Glutamatergic neuron (in vitro differentiated cells): ENCODE results near the gene RAD18. TPM values are rescaled to one million over a fixed set of nuclear protein-coding genes. Genes with fewer than 3 reads are reported as not detected.

ENCODE experiments used
- DNase-seq: peaks from one replicate; pipeline ENCODE4 v3.0.0; 2022
- H3K27ac Mint-ChIP-seq: one replicate; pipeline ENCODE4 v1.8.0; 2020; ENCODE audit warnings: mild to moderate bottlenecking, mixed read lengths, inconsistent platforms; ENCODE audit not compliant: unreplicated experiment
- H3K27me3 Mint-ChIP-seq: one replicate; pipeline ENCODE4 v1.8.0; 2020; ENCODE audit warnings: mild to moderate bottlenecking, moderate library complexity, mixed read lengths, inconsistent platforms; ENCODE audit not compliant: unreplicated experiment
- H3K36me3 Mint-ChIP-seq: one replicate; pipeline ENCODE4 v1.8.0; 2020; ENCODE audit warnings: mild to moderate bottlenecking, mixed read lengths, inconsistent platforms; ENCODE audit not compliant: unreplicated experiment
- H3K4me1 Mint-ChIP-seq: one replicate; pipeline ENCODE4 v1.8.0; 2020; ENCODE audit warnings: mild to moderate bottlenecking, low read depth, mixed read lengths, inconsistent platforms; ENCODE audit not compliant: unreplicated experiment
- H3K4me3 Mint-ChIP-seq: one replicate; pipeline ENCODE4 v1.8.0; 2020; ENCODE audit warnings: mild to moderate bottlenecking, mixed read lengths, inconsistent platforms; ENCODE audit not compliant: unreplicated experiment
- H3K9me3 Mint-ChIP-seq: one replicate; pipeline ENCODE4 v1.8.0; 2020; ENCODE audit warnings: mild to moderate bottlenecking, moderate library complexity, mixed read lengths, inconsistent platforms; ENCODE audit not compliant: unreplicated experiment
- total RNA-seq: library from RNA; stranded (reverse); fragmentation: NEBNext Ultra II Directional; extraction: Animal tissue kit (Norgen Biotek cat#: 25700); gene quantifications from one replicate; pipeline ENCODE4 v1.2.1, GENCODE V29; 2021; ENCODE audit not compliant: unreplicated experiment
- TF ChIP-seq, protein P1 (sequence below): fragments of 200-600 bp; sonication (generic); IDR thresholded peaks from one replicate; pipeline ENCODE4 v1.5.0; 2021; ENCODE audit not compliant: partially characterized antibody, unreplicated experiment

The RAD18 gene
- total RNA-seq, 1 donor from 2014 or later = 11.9 TPM

GRCh38 chr3:8899876-8900460, 63.3 kb downstream of the RAD18 start:
- no peaks in the 10 kb centered on the region for H3K27me3 Mint-ChIP-seq
- H3K9me3 Mint-ChIP-seq = no peaks in the 10 kb centered on the region
- DNase-seq = no peak
- H3K4me3 Mint-ChIP-seq = no peak overlapping the region
- H3K36me3 Mint-ChIP-seq = no peaks in the 10 kb centered on the region
- H3K27ac Mint-ChIP-seq = no peak overlapping the region
- peaks cover 8% of the 10 kb centered on the region for H3K4me1 Mint-ChIP-seq
- TF ChIP-seq, protein P1, sequence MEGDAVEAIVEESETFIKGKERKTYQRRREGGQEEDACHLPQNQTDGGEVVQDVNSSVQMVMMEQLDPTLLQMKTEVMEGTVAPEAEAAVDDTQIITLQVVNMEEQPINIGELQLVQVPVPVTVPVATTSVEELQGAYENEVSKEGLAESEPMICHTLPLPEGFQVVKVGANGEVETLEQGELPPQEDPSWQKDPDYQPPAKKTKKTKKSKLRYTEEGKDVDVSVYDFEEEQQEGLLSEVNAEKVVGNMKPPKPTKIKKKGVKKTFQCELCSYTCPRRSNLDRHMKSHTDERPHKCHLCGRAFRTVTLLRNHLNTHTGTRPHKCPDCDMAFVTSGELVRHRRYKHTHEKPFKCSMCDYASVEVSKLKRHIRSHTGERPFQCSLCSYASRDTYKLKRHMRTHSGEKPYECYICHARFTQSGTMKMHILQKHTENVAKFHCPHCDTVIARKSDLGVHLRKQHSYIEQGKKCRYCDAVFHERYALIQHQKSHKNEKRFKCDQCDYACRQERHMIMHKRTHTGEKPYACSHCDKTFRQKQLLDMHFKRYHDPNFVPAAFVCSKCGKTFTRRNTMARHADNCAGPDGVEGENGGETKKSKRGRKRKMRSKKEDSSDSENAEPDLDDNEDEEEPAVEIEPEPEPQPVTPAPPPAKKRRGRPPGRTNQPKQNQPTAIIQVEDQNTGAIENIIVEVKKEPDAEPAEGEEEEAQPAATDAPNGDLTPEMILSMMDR = no peak

- DNase-seq = no peak
- peaks cover 8% of the 10 kb centered on the region for H3K4me1 Mint-ChIP-seq
- no peak overlapping the region for H3K27ac Mint-ChIP-seq
- no peak overlapping the region for H3K4me3 Mint-ChIP-seq
- no peaks in the 10 kb centered on the region for H3K36me3 Mint-ChIP-seq
- TF ChIP-seq, protein P1 = no peak
- H3K27me3 Mint-ChIP-seq = no peaks in the 10 kb centered on the region
- no peaks in the 10 kb centered on the region for H3K9me3 Mint-ChIP-seq
These were observed 67.4 kb downstream of the RAD18 start for GRCh38 chr3:8895829-8896228.

GRCh38 chr3:8893001-8893400, 70.3 kb downstream of the RAD18 start:
- TF ChIP-seq, protein P1 = no peak
- Mint-ChIP-seq H3K27ac (no peak overlapping the region), H3K4me3 (no peak overlapping the region), H3K9me3 (no peaks in the 10 kb centered on the region), H3K36me3 (no peaks in the 10 kb centered on the region), H3K4me1 (no peaks in the 10 kb centered on the region), H3K27me3 (no peaks in the 10 kb centered on the region)
- DNase-seq = no peak

DNA sequence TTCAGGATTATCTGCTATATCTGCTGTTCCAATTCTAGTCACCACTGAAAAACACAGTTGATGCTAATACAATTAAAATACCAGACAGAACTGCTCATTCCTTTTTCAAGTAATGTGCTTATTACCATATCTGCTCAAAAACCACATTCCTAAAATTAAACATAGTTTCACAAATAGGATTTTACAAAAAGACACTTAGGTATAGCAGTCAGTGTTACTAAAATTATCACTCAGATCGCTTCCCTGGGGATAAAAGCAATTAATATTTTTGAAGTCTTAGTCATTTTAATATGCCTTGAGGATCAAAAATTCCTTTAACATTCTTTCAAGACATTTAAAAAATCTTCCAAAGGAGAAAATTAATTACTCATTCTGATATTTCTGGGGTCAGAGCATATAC, 71.5 kb downstream of the RAD18 start:
- no peaks in the 10 kb centered on the region for H3K9me3 Mint-ChIP-seq
- TF ChIP-seq, protein P1 = no peak
- H3K4me3 Mint-ChIP-seq = no peak overlapping the region
- no peaks in the 10 kb centered on the region for H3K27me3 Mint-ChIP-seq
- H3K36me3 Mint-ChIP-seq = no peaks in the 10 kb centered on the region
- H3K27ac Mint-ChIP-seq = no peak overlapping the region
- H3K4me1 Mint-ChIP-seq = no peaks in the 10 kb centered on the region
- DNase-seq = no peak

GRCh38 chr3:8891303-8891702, 72.0 kb downstream of the RAD18 start:
- no peak for DNase-seq
- H3K27me3 Mint-ChIP-seq = no peaks in the 10 kb centered on the region
- H3K27ac Mint-ChIP-seq = no peak overlapping the region
- H3K4me1 Mint-ChIP-seq = no peaks in the 10 kb centered on the region
- TF ChIP-seq, protein P1 = no peak
- no peaks in the 10 kb centered on the region for H3K9me3 Mint-ChIP-seq
- H3K4me3 Mint-ChIP-seq = no peak overlapping the region
- no peaks in the 10 kb centered on the region for H3K36me3 Mint-ChIP-seq
